GM12873 (cell line): Measurements from ENCODE around the gene PICK1.

Source experiments
- TF ChIP-seq, protein P1 (sequence below): IDR thresholded peaks from 2 replicates; pipeline ENCODE4 v1.5.1; 2012; ENCODE audit warnings: low read depth, mild to moderate bottlenecking, moderate library complexity, low read length, control low read depth; ENCODE audit not compliant: insufficient read depth; ENCODE audit errors: missing control alignments

PICK1 gene

DNA sequence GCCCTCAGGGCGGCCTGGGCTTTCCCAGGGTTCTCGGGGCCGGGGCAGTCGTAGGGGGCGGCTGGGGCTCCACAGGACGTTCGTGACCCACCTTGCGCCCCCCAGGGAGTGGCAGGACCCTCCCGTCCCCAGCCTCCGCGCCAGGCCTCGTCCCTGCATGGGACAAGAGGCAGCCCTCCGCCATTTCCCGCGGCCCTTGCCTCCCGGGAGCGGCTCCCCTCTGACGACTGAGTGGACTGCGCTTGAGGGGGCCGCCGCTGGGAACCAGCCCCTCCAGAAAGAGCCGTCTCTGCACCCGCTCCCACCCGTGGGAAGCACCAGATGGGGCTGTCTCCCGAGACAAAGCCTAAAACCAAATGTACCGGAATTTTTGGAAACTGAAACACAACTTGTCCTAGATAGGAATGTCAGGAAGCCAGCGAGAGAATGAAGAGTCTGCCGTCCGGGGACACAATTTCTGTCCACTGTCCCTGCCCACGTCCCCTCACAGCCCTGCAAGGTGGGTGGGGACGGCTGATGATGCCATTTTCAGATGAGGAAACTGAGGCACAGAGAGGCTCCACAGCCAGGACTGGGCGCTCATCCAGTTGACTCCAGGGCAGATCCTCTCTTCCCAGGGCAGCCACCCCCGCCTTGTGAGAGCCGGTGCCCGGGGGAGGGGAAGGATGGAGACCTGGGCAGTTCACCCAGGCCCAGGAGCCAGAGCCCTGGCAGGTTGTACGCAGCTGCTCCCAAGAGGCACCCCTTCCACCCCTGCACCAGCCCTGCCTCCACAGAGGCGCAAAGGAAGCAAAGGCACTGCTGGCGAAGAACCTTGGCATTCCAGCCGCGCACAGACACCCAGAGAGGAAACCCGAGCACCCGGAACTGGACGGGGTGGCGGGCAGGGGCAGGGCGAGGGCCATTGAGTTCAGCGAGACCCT lies 18.1 kb upstream of the PICK1 start:
- TF ChIP-seq, protein P1, sequence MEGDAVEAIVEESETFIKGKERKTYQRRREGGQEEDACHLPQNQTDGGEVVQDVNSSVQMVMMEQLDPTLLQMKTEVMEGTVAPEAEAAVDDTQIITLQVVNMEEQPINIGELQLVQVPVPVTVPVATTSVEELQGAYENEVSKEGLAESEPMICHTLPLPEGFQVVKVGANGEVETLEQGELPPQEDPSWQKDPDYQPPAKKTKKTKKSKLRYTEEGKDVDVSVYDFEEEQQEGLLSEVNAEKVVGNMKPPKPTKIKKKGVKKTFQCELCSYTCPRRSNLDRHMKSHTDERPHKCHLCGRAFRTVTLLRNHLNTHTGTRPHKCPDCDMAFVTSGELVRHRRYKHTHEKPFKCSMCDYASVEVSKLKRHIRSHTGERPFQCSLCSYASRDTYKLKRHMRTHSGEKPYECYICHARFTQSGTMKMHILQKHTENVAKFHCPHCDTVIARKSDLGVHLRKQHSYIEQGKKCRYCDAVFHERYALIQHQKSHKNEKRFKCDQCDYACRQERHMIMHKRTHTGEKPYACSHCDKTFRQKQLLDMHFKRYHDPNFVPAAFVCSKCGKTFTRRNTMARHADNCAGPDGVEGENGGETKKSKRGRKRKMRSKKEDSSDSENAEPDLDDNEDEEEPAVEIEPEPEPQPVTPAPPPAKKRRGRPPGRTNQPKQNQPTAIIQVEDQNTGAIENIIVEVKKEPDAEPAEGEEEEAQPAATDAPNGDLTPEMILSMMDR = no peak

DNA sequence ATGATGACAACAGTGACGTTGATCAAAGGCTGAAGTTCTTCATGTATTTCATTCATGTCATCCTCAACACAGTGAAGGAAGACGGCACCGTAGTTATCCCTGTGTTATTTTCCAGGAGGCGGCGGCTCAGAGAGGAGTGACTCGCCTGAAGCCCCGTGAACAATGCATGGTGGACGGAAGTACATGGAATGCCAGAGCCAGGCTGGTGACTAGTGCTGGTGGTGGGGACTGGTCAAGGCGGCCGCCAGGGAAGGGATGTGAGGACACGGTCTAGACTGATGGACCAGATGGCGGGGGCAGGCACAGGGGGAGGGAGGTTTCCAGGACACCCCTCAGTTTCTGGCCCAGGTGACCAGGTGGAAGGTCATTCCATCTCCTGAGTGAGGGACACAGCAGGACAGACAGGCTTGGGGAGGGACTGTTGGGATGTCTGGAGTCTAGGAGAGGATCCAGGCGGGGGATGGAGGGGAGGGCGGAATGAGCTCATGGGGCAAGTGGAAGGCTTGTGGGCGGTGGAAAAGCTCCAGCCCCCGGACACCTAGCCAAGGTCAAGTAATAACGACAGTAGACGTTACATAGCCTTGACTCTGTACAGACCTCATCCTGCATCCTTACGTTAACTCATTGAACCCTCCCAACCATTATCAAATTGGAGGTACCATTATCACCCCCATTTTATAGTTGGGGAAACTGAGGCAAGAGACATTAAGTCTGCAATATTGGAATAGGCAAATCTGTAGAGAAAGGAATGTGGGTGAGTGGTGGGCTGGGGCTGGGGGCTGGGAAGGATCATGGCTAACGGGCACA lies 16.0 kb upstream of the PICK1 start:
- TF ChIP-seq, protein P1 = no peak

DNA sequence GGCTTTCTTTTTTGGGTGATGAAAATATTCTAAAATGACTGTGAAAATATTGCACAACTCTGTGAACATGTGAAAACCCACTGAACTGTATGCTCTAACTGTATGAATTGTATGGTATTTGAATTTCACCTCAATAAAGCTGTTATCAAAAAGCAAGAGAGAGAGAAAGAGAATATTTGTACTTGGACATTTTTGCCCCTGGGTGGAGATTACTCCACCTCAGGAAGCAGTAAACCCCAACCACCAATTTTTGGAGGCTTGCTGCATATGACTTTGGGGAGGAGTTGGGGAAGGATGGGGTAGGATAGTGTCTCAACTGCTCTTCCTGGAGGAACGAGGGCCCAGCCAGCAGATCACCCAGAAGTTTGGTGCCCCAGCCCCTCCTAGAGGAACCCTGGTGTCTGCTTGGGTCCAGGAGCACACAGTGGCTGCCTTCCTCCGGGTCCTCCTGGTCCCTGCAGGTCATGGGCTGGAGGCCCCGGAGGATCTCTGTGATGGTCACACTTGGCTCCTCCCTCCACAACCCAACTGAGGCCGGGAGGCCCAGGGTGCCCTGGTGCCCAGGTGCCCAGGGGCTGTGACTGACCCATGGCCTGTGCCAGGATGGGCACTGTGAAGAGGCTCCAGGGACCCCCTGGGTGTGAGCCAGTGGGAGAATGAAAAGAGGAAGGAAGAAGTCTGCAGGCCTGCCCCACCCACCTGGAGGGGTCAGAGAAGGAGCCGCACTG lies 15.3 kb upstream of the PICK1 start:
- TF ChIP-seq, protein P1 = no peak

DNA sequence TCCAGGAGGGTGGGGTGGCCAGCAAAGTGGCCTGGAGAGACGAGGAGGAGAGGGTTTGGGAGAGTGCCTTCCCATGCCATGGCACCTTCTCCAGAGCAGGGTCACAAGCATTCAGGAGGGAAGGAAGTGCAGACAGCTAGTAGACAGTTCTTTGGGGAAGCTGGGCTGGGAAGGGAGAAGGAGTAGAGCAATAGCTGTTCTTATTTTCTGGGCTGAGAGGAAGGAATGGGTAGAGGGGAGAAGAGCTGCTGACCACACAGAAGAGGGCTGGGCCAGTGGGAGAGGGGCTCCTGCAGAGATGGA lies 14.8 kb upstream of the PICK1 start:
- TF ChIP-seq, protein P1 = no peak

DNA sequence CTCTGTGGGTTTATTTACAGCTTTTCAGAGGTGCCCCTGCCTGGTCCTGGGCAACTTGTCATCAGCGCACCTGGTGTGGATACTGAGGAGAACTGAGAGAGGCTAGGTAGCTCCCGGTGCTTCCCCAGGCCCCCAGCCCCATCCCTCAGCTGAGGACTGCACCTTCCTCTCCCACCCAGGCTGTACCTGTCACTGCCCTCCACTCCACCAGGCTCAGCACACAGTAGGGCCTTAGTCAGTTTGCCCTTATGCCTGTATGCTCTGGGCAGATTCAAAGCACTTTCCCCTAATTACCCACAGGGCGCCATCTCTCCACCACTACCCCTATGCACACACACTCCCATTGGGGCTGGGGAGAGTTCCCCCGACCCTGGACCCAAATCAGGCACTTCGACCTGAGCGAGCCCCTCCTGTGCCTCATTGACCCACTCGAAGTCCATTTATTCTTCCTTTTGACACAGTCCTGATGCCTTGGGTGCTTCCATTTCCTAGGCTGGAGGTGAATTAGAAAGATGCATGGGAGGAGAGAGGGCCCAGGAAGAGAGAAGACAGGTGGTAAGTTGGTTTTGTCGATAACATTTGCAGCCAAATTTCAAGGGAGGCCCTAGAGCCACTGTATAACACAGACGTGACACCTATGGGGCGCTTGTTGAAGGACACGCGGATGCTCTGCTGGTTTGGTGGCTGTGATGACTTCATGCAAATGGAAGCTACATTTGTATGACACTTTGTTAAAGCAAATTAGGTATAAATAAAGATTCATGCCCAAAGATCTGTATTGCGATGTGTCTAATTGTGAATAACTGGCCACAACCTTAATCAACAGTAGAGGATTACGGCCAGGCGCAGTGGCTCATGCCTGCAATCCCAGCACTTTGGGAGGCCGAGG lies 13.8 kb upstream of the PICK1 start:
- TF ChIP-seq, protein P1 = no peak

DNA sequence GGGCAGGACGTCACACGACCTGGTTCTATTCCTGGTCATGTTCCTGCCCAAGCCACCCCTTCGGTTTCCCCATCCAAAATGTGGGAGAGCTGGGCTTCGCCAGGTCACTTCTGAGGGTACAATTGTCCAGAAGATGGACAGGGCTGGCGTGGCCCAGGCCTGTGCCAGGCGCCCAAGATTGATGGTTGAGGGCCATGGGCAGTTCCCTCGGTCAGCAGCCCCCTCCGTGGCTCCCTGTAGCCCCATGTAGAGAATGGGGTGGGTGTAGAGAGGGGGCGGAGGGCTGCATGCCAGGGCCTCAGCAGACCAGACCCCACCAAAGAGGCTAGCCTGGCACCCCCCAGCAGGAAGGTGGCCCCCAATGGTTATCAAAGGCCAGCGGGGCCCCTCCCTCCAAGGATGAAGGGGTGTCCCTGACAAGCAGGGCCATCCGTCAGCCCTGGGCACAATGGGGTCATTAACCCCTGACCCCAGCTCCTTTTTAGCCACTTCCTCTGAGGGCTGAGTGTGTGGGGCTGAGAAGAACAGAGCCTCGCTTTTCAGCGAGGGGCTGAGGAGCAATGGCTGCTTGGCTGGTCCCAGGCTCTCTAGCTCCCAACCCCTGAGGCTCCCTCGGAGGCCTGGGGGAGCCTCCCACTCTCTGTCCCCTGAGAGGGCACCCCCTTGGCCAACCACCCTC lies 11.0 kb upstream of the PICK1 start:
- TF ChIP-seq, protein P1 = no peak
